ENCODE results near the gene KCTD17. TPM values are rescaled to one million over a fixed set of nuclear protein-coding genes. Genes with fewer than 3 reads are reported as not detected.

KCTD17 gene
- total and polyA plus RNA-seq, 2 of the 4 experiments (the other 2 are of a cell fraction): 28.3 to 37.3 TPM

- Histone ChIP-seq H4K8ac (ENCODE audit: low read depth in 2 of 2, low read length in 2 of 2) (no peak overlapping the region), H2AFZ (replicated peaks; ENCODE audit: low read length, poor library complexity) (no peak overlapping the region), H3K4ac (ENCODE audit: low read depth, low read length) (no peak overlapping the region), H4K91ac (ENCODE audit: insufficient read depth, low read depth, low read length) (no peak overlapping the region), H3K27ac (ENCODE audit: insufficient read depth, low read length) (no peak overlapping the region), H3K4me1 (ENCODE audit: control insufficient read depth, insufficient read depth, low read length) (no peaks in the 10 kb centered on the region), H2AK9ac (replicated peaks; ENCODE audit: low read depth, low read length, poor library complexity) (no peak overlapping the region), H2BK5ac (ENCODE audit: low read depth, low read length, poor library complexity, severe bottlenecking) (no peak overlapping the region), H3K9ac (ENCODE audit: low read depth, low read length) (no peak overlapping the region), H3K4me3 (ENCODE audit: insufficient read depth, low read depth, low read length) (no peak overlapping the region), H4K5ac (ENCODE audit: low read depth, low read length) (no peak overlapping the region), H3K36me3 (ENCODE audit: control insufficient read depth, insufficient read depth, low read length) (no peaks in the 10 kb centered on the region; the same call in 1 of the 2 replicates), H2BK120ac (ENCODE audit: low read depth, low read length) (no peak overlapping the region), H2BK20ac (ENCODE audit: low read depth, low read length) (no peak overlapping the region), H3K79me1 (ENCODE audit: low read depth in 1 of 2, low read length in 2 of 2) (no peaks in the 10 kb centered on the region), H3K4me2 (ENCODE audit: low read depth, low read length) (no peak overlapping the region), H2BK15ac (ENCODE audit: low read depth, low read length) (no peak overlapping the region), H3K18ac (ENCODE audit: low read depth, low read length) (no peak overlapping the region), H3K9me3 (ENCODE audit: control insufficient read depth, insufficient read depth, low read length) (no peaks in the 10 kb centered on the region), H3K23ac (ENCODE audit: low read depth, low read length) (no peak overlapping the region), H3K14ac (replicated peaks; ENCODE audit: low read depth, low read length) (no peak overlapping the region), H3K56ac (ENCODE audit: extremely low read depth, insufficient read depth, low read length) (no peak overlapping the region), H3K27me3 (ENCODE audit: control insufficient read depth, insufficient read depth, low read length) (peaks cover 25% of the 10 kb centered on the region), H4K20me1 (ENCODE audit: insufficient read depth, low read length) (no peaks in the 10 kb centered on the region), H2AK5ac (ENCODE audit: low read depth, low read length) (no peak overlapping the region), H3K9me1 (ENCODE audit: insufficient read depth, low read length) (no peaks in the 10 kb centered on the region)
- in situ Hi-C loops (cut with MboI; ENCODE audit: low sequenced_read_pairs) (no loop called here), dilution Hi-C loops (cut with HindIII; ENCODE audit: low sequenced_read_pairs, unreplicated experiment) (no loop called here), intact Hi-C loops (cut with micrococcal nuclease) (no loop called here)
- CTCF ChIA-PET: no interaction called here
- POLR2A ChIA-PET (ENCODE audit: unreplicated experiment): no interaction called here
- DNase-seq (no peak), ATAC-seq (ENCODE audit: low read depth) (no peak)
- no peak for TF ChIP-seq POLR2A (IDR thresholded peaks at IDR 0.05; ENCODE audit: low read depth, low read length)
- no peak for TF ChIP-seq ELK1 (IDR thresholded peaks at IDR 0.05; ENCODE audit: borderline replicate concordance, low read depth, low read length)
- TF ChIP-seq CTCF (conservative IDR thresholded peaks at IDR 0.05; ENCODE audit: low read depth, low read length): no peak
- no peak for TF ChIP-seq NFE2L2 (IDR thresholded peaks at IDR 0.05; ENCODE audit: low read depth, low read length)
- TF ChIP-seq RCOR1 (IDR thresholded peaks at IDR 0.05; ENCODE audit: insufficient replicate concordance, low read length): no peak
- TF ChIP-seq CHD1 (IDR thresholded peaks at IDR 0.05; ENCODE audit: low read depth, low read length): no peak
- no peak for TF ChIP-seq RAD21 (IDR thresholded peaks at IDR 0.05; ENCODE audit: low read length)
- no peak for TF ChIP-seq MXI1 (IDR thresholded peaks at IDR 0.05; ENCODE audit: borderline replicate concordance, low read depth, low read length)
- TF ChIP-seq MAFK (IDR thresholded peaks at IDR 0.05; ENCODE audit: low read depth, low read length): no peak
- no peak for TF ChIP-seq FOS (IDR thresholded peaks at IDR 0.05; ENCODE audit: low read depth, low read length)
- no peak for TF ChIP-seq BHLHE40 (IDR thresholded peaks at IDR 0.05; ENCODE audit: low read depth, low read length)
- TF ChIP-seq MAZ (IDR thresholded peaks at IDR 0.05; ENCODE audit: borderline replicate concordance, low read depth, low read length): no peak
- no peak for TF ChIP-seq CEBPB (IDR thresholded peaks at IDR 0.05; ENCODE audit: low read depth, low read length)
- WGBS, 2 experiments (ENCODE audit: extremely low coverage in 2 of 2, insufficient read length in 1 of 2): 81% methylated on average over 5 of the region's 9 CpGs; no CpG with 5 or more reads in 1 of the 2 experiments
- no TSS peak for BruUV-seq (replicated peaks)
Observed at GRCh38 chr22:37065961-37066360, 14.4 kb downstream of the KCTD17 start.

Measured in IMR-90 (cell line).